DMS153 (cell line): ENCODE data around the gene KCTD20.
"Not testable (repeated sequence)": the region's sequence is repeated elsewhere in the genome, so short reads cannot be mapped to it uniquely, and the experiment has no call there.

Experiments
- DNase-seq: peaks from one replicate; lab custom pipeline; 2025; lab: John Stamatoyannopoulos, UW

Gene KCTD20

GRCh38 chr6:36444470-36444869 lies 1.7 kb downstream of the KCTD20 start:
- no peak for DNase-seq

GRCh38 chr6:36445621-36446020 lies 2.8 kb downstream of the KCTD20 start:
- no peak for DNase-seq

GRCh38 chr6:36449173-36449572 lies 6.4 kb downstream of the KCTD20 start:
- DNase-seq, result not testable (repeated sequence)

GRCh38 chr6:36452897-36453296 lies 10.1 kb downstream of the KCTD20 start:
- DNase-seq, result not testable (repeated sequence)

- no peak for DNase-seq
Observed at GRCh38 chr6:36455486-36456027, 12.8 kb downstream of the KCTD20 start.

GRCh38 chr6:36459501-36459900 lies 16.7 kb downstream of the KCTD20 start:
- DNase-seq, result no peak

GRCh38 chr6:36460916-36461315 lies 18.1 kb downstream of the KCTD20 start:
- DNase-seq, result no peak

- no peak for DNase-seq
Observed at GRCh38 chr6:36461646-36462045, 18.8 kb downstream of the KCTD20 start.

- DNase-seq, result no peak
Observed at GRCh38 chr6:36463676-36464075, 20.9 kb downstream of the KCTD20 start.

- DNase-seq, result no peak
Observed at GRCh38 chr6:36464233-36464632, 21.4 kb downstream of the KCTD20 start.

GRCh38 chr6:36467625-36468024 lies 24.8 kb downstream of the KCTD20 start:
- no peak for DNase-seq

- no peak for DNase-seq
Observed at GRCh38 chr6:36469148-36469661, 26.4 kb downstream of the KCTD20 start.

GRCh38 chr6:36469946-36470345 lies 27.1 kb downstream of the KCTD20 start:
- DNase-seq, result no peak

GRCh38 chr6:36478051-36478526 lies 35.3 kb downstream of the KCTD20 start:
- no peak for DNase-seq

- no peak for DNase-seq
Observed at GRCh38 chr6:36479256-36479655, 36.5 kb downstream of the KCTD20 start.

- DNase-seq, result not testable (repeated sequence)
Observed at GRCh38 chr6:36483326-36483725, 40.5 kb downstream of the KCTD20 start.

GRCh38 chr6:36484736-36485135 lies 41.9 kb downstream of the KCTD20 start:
- no peak for DNase-seq

GRCh38 chr6:36487698-36488097 lies 44.9 kb downstream of the KCTD20 start:
- DNase-seq, result no peak

- no peak for DNase-seq
Observed at GRCh38 chr6:36488221-36488620, 45.4 kb downstream of the KCTD20 start.

GRCh38 chr6:36489426-36489825 lies 46.6 kb downstream of the KCTD20 start:
- DNase-seq, result no peak

GRCh38 chr6:36491378-36491965 lies 48.7 kb downstream of the KCTD20 start:
- DNase-seq, result no peak

- no peak for DNase-seq
Observed at GRCh38 chr6:36492092-36492491, 49.3 kb downstream of the KCTD20 start.

- DNase-seq, result no peak
Observed at GRCh38 chr6:36492621-36493020, 49.8 kb downstream of the KCTD20 start.

- DNase-seq, result no peak
Observed at GRCh38 chr6:36493319-36493718, 50.5 kb downstream of the KCTD20 start.
